Measurements from ENCODE around the gene FGR.

DNA sequence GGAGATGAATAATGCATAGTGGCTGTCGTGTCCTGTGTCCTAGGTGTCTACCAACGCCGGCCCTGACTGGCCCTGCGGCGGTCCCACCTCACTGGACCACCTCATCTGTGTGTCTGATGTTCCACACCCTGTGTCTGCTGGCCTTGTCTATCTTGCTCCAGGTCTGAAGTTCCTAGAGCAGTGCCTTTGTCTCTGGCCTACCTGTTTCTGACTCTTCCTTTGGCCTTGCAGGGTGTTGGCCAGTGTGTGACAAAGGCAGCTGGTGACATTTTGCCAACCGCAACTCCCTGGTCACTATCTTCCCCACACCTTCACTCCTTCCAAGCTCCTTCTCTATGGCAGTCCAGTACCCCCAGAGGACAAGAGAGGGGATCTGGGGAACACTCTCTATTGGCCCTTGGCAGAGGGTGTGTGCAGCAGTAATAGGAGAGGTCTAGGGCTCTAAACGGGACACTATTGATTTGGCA, 29.7 kb downstream of the FGR start:
- no peak for TF ChIP-seq ZNF565 (CRISPR knock-in tag; conservative IDR thresholded peaks at IDR 0.05; ENCODE audit: low read depth)
- no peak for TF ChIP-seq ZFP3 (CRISPR knock-in tag; IDR thresholded peaks at IDR 0.05)
- no peak for TF ChIP-seq ARNTL (CRISPR knock-in tag; IDR thresholded peaks at IDR 0.05; ENCODE audit: borderline replicate concordance, low read depth)
- TF ChIP-seq, protein P1, sequence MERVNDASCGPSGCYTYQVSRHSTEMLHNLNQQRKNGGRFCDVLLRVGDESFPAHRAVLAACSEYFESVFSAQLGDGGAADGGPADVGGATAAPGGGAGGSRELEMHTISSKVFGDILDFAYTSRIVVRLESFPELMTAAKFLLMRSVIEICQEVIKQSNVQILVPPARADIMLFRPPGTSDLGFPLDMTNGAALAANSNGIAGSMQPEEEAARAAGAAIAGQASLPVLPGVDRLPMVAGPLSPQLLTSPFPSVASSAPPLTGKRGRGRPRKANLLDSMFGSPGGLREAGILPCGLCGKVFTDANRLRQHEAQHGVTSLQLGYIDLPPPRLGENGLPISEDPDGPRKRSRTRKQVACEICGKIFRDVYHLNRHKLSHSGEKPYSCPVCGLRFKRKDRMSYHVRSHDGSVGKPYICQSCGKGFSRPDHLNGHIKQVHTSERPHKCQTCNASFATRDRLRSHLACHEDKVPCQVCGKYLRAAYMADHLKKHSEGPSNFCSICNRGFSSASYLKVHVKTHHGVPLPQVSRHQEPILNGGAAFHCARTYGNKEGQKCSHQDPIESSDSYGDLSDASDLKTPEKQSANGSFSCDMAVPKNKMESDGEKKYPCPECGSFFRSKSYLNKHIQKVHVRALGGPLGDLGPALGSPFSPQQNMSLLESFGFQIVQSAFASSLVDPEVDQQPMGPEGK (CRISPR knock-in tag; IDR thresholded peaks at IDR 0.05; ENCODE audit: borderline replicate concordance), result no peak
- TF ChIP-seq ISL1 (CRISPR knock-in tag; IDR thresholded peaks at IDR 0.05), result no peak
- TF ChIP-seq, protein P2, sequence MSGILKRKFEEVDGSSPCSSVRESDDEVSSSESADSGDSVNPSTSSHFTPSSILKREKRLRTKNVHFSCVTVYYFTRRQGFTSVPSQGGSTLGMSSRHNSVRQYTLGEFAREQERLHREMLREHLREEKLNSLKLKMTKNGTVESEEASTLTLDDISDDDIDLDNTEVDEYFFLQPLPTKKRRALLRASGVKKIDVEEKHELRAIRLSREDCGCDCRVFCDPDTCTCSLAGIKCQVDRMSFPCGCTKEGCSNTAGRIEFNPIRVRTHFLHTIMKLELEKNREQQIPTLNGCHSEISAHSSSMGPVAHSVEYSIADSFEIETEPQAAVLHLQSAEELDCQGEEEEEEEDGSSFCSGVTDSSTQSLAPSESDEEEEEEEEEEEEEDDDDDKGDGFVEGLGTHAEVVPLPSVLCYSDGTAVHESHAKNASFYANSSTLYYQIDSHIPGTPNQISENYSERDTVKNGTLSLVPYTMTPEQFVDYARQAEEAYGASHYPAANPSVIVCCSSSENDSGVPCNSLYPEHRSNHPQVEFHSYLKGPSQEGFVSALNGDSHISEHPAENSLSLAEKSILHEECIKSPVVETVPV (CRISPR knock-in tag; IDR thresholded peaks at IDR 0.05), result no peak
- no peak for TF ChIP-seq TOX (CRISPR knock-in tag; IDR thresholded peaks at IDR 0.05; ENCODE audit: borderline replicate concordance)
- TF ChIP-seq ESRRG (CRISPR knock-in tag; IDR thresholded peaks at IDR 0.05), result no peak
- no peak for TF ChIP-seq ZNF70 (CRISPR knock-in tag; IDR thresholded peaks at IDR 0.05)
- TF ChIP-seq ZFP30 (CRISPR knock-in tag; IDR thresholded peaks at IDR 0.05), result no peak
- TF ChIP-seq, protein P3, sequence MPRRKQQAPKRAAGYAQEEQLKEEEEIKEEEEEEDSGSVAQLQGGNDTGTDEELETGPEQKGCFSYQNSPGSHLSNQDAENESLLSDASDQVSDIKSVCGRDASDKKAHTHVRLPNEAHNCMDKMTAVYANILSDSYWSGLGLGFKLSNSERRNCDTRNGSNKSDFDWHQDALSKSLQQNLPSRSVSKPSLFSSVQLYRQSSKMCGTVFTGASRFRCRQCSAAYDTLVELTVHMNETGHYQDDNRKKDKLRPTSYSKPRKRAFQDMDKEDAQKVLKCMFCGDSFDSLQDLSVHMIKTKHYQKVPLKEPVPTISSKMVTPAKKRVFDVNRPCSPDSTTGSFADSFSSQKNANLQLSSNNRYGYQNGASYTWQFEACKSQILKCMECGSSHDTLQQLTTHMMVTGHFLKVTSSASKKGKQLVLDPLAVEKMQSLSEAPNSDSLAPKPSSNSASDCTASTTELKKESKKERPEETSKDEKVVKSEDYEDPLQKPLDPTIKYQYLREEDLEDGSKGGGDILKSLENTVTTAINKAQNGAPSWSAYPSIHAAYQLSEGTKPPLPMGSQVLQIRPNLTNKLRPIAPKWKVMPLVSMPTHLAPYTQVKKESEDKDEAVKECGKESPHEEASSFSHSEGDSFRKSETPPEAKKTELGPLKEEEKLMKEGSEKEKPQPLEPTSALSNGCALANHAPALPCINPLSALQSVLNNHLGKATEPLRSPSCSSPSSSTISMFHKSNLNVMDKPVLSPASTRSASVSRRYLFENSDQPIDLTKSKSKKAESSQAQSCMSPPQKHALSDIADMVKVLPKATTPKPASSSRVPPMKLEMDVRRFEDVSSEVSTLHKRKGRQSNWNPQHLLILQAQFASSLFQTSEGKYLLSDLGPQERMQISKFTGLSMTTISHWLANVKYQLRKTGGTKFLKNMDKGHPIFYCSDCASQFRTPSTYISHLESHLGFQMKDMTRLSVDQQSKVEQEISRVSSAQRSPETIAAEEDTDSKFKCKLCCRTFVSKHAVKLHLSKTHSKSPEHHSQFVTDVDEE (CRISPR knock-in tag; IDR thresholded peaks at IDR 0.05), result no peak
- TF ChIP-seq PPARA (CRISPR knock-in tag; IDR thresholded peaks at IDR 0.05; ENCODE audit: borderline replicate concordance), result no peak
- no peak for TF ChIP-seq ZNF8 (CRISPR knock-in tag; IDR thresholded peaks at IDR 0.05)
- TF ChIP-seq CSDC2 (CRISPR knock-in tag; IDR thresholded peaks at IDR 0.05), result no peak
